ENCODE results near the gene NOS3. TPM values are rescaled to one million over a fixed set of nuclear protein-coding genes. Genes with fewer than 3 reads are reported as not detected.
A peak's percentile ranks its signal among the peaks of the same experiment; 100 is the strongest.

NOS3 gene
- total RNA-seq, 4 donors from 2014 or later = 1.4 to 10.8 (median 4.2) TPM

DNA sequence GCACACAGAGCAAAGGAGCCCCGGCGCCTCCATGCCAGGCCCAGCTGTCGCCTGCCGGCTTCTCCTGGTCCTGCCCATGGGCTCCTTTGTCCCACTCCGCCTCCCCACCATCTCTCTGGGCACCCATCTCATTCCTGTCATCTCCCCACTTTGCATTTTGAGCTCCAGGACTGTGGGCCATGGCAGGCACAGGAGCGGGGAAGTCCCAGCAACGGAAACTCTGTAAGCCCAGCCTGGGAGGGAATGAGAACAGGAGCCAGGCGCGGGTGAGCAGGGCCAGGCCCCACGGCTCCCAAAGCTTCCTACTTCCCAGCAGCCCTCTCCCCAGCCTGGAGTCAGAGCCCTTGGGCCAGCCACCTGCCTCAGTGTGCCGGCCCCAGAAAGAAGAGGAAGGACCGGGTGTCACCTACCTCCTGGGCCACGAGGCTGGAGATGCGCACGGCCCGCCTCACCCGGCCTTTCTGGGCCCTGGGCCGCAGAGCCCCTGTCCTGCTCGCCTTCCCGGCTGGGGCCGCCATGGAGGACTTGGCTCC lies 35.8 kb upstream of the NOS3 start:
- no peak for TF ChIP-seq POLR2A (IDR thresholded peaks at IDR 0.05)
- TF ChIP-seq CTCF (IDR thresholded peaks at IDR 0.05 in 4 of 5, conservative IDR thresholded peaks at IDR 0.05 in 1 of 5) = no peak
- no peaks in the 10 kb centered on the region for H3K27me3 ChIP-seq
- no peak for ATAC-seq
- H3K27ac ChIP-seq = no peak overlapping the region
- H3K36me3 ChIP-seq = no peaks in the 10 kb centered on the region
- intact Hi-C loops (cut with DNase I; ENCODE audit: low total_unique reads) = no loop called here
- peak overlapping the region in 3 of 4 donors; percentile 25 to 31 (median 28) for H3K4me3 ChIP-seq
- peaks cover 0 to 6% of the 10 kb centered on the region in 2 donors for H3K4me1 ChIP-seq
- H3K9me3 ChIP-seq = no peaks in the 10 kb centered on the region
- no peak for DNase-seq
- in situ Hi-C loops (cut with MboI; ENCODE audit: low sequenced_read_pairs in 4 of 4) = no loop called here

- DNase-seq (no peak), ATAC-seq (no peak)
- TF ChIP-seq CTCF (IDR thresholded peaks at IDR 0.05 in 4 of 5, conservative IDR thresholded peaks at IDR 0.05 in 1 of 5) (no peak), POLR2A (IDR thresholded peaks at IDR 0.05) (no peak)
- peak overlapping the region; percentile 25 to 31 (median 30) for H3K4me3 ChIP-seq
- in situ Hi-C loops (cut with MboI; ENCODE audit: low sequenced_read_pairs in 4 of 4) = no loop called here
- intact Hi-C loops (cut with DNase I; ENCODE audit: low total_unique reads) = no loop called here
- H3K4me1 ChIP-seq = peaks cover 0 to 6% of the 10 kb centered on the region in 2 donors
- no peaks in the 10 kb centered on the region for H3K9me3 ChIP-seq
- no peak overlapping the region for H3K27ac ChIP-seq
- no peaks in the 10 kb centered on the region for H3K27me3 ChIP-seq
- H3K36me3 ChIP-seq = no peaks in the 10 kb centered on the region
These were observed 35.1 kb upstream of the NOS3 start for GRCh38 chr7:150955519-150956394.

DNA sequence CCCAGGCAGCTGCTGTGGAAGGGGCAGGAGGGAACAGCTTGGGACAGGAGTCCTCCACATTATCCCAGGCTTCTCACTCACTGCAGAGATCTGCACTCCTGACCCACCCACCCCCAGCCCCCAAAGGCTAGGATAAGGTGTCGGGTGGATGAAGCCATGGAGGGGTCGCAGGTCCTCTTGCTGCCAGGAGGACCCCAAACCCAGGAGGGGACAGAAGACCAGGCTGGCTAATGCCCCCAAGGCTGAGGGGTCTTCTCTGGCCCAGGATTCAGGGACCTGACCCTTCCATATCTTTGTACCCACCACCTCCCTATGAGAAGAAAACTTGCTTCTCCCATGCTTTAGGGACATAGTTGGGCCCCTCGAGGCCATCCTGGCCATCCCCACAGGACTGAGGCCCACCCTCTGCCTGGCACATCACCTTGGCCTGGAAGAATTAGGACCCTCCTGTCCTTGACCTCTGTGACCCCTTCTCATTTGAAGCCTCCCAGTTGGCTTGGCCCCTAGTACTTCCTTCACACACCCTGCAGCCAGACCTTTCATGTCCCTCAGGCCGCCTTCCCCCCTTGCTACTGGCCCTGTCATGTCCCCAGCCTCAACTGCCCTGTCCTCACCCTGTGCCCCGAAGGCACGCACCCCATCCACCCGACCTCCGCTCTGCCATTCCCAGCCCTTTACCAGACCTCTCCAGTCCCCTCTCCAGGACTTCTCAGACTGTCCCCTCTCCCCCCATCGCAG lies 34.3 kb upstream of the NOS3 start:
- intact Hi-C loops (cut with DNase I; ENCODE audit: low total_unique reads) (no loop called here), in situ Hi-C loops (cut with MboI; ENCODE audit: low sequenced_read_pairs in 4 of 4) (no loop called here)
- TF ChIP-seq POLR2A (IDR thresholded peaks at IDR 0.05) (no peak), CTCF (IDR thresholded peaks at IDR 0.05 in 4 of 5, conservative IDR thresholded peaks at IDR 0.05 in 1 of 5) (no peak)
- ATAC-seq (no peak), DNase-seq (no peak)
- Histone ChIP-seq H3K4me3 (no peak overlapping the region), H3K4me1 (peaks cover 0 to 6% of the 10 kb centered on the region in 2 donors), H3K36me3 (no peaks in the 10 kb centered on the region), H3K27me3 (no peaks in the 10 kb centered on the region), H3K27ac (no peak overlapping the region), H3K9me3 (no peaks in the 10 kb centered on the region)

- Histone ChIP-seq H3K9me3 (no peaks in the 10 kb centered on the region), H3K4me3 (no peak overlapping the region), H3K27me3 (no peaks in the 10 kb centered on the region), H3K27ac (no peak overlapping the region), H3K36me3 (no peaks in the 10 kb centered on the region), H3K4me1 (peaks cover 0 to 6% of the 10 kb centered on the region in 2 donors)
- intact Hi-C loops (cut with DNase I; ENCODE audit: low total_unique reads) (no loop called here), in situ Hi-C loops (cut with MboI; ENCODE audit: low sequenced_read_pairs in 4 of 4) (no loop called here)
- ATAC-seq (no peak), DNase-seq (no peak)
- TF ChIP-seq POLR2A (IDR thresholded peaks at IDR 0.05) (no peak), CTCF (IDR thresholded peaks at IDR 0.05 in 4 of 5, conservative IDR thresholded peaks at IDR 0.05 in 1 of 5) (no peak)
These were observed 33.4 kb upstream of the NOS3 start for GRCh38 chr7:150957133-150958020.
